Measurements from ENCODE around the gene CCDC187. TPM values are rescaled to one million over a fixed set of nuclear protein-coding genes. Genes with fewer than 3 reads are reported as not detected.

The CCDC187 gene
- total RNA-seq, 1 donor from 2014 or later: 6.6 TPM

- ATAC-seq (no peak), DNase-seq (no peak)
- no peak overlapping the region for H3K4me3 ChIP-seq
- intact Hi-C loops (cut with DNase I): no loop called here
- no peaks in the 10 kb centered on the region for H3K36me3 ChIP-seq
- H3K9me3 ChIP-seq: no peaks in the 10 kb centered on the region
- no peak overlapping the region for H3K27ac ChIP-seq
- peaks cover 6% of the 10 kb centered on the region for H3K4me1 ChIP-seq
- H3K27me3 ChIP-seq (ENCODE audit: low read depth): peaks cover 26% of the 10 kb centered on the region
- no peak for TF ChIP-seq CTCF (IDR thresholded peaks at IDR 0.05)
These were observed 21.5 kb downstream of the CCDC187 start for GRCh38 chr9:136282272-136282861.

GRCh38 chr9:136281421-136282271 is 22.2 kb downstream of the CCDC187 start:
- Histone ChIP-seq H3K36me3 (no peaks in the 10 kb centered on the region), H3K27me3 (ENCODE audit: low read depth) (peaks cover 26% of the 10 kb centered on the region), H3K4me3 (no peak overlapping the region), H3K4me1 (peaks cover 6% of the 10 kb centered on the region), H3K27ac (no peak overlapping the region), H3K9me3 (no peaks in the 10 kb centered on the region)
- intact Hi-C loops (cut with DNase I): no loop called here
- TF ChIP-seq CTCF (IDR thresholded peaks at IDR 0.05): no peak
- ATAC-seq (no peak), DNase-seq (no peak)

- Histone ChIP-seq H3K4me1 (peaks cover 6% of the 10 kb centered on the region), H3K9me3 (no peaks in the 10 kb centered on the region), H3K4me3 (no peak overlapping the region), H3K36me3 (no peaks in the 10 kb centered on the region), H3K27ac (no peak overlapping the region), H3K27me3 (ENCODE audit: low read depth) (peaks cover 33% of the 10 kb centered on the region)
- intact Hi-C loops (cut with DNase I): no loop called here
- no peak for TF ChIP-seq CTCF (IDR thresholded peaks at IDR 0.05)
- ATAC-seq (no peak), DNase-seq (no peak)
These were observed 23.2 kb downstream of the CCDC187 start for GRCh38 chr9:136280535-136281315.

- Histone ChIP-seq H3K27me3 (ENCODE audit: low read depth) (peaks cover 31% of the 10 kb centered on the region), H3K36me3 (no peaks in the 10 kb centered on the region), H3K4me1 (peaks cover 6% of the 10 kb centered on the region), H3K9me3 (no peaks in the 10 kb centered on the region), H3K27ac (no peak overlapping the region), H3K4me3 (no peak overlapping the region)
- no peak for TF ChIP-seq CTCF (IDR thresholded peaks at IDR 0.05)
- intact Hi-C loops (cut with DNase I): no loop called here
- ATAC-seq (no peak), DNase-seq (no peak)
These were observed 24.4 kb downstream of the CCDC187 start for GRCh38 chr9:136279471-136279870.

GRCh38 chr9:136278894-136279293 is 25.0 kb downstream of the CCDC187 start:
- intact Hi-C loops (cut with DNase I): no loop called here
- no peak overlapping the region for H3K27ac ChIP-seq

More at GRCh38 chr9:136278894-136279293, 25.0 kb downstream of the CCDC187 start:
- DNase-seq (no peak), ATAC-seq (no peak)
- Histone ChIP-seq H3K4me1 (peaks cover 6% of the 10 kb centered on the region), H3K27me3 (ENCODE audit: low read depth) (peaks cover 27% of the 10 kb centered on the region), H3K4me3 (no peak overlapping the region), H3K36me3 (no peaks in the 10 kb centered on the region), H3K9me3 (no peaks in the 10 kb centered on the region)
- TF ChIP-seq CTCF (IDR thresholded peaks at IDR 0.05): no peak

Measured in lower lobe of right lung (tissue), 2 donors.